GM13977 (cell line): Measurements from ENCODE around the gene OSBPL3.

ENCODE experiments used
- DNase-seq: peaks from one replicate; pipeline ENCODE4 v3.0.0; 2012; ENCODE audit warnings: low spot score
- CTCF ChIP-seq: IDR thresholded peaks from 2 replicates; pipeline ENCODE4 v1.5.1; 2012; ENCODE audit warnings: mild to moderate bottlenecking, control low read depth; ENCODE audit not compliant: insufficient read depth; ENCODE audit errors: extremely low read depth, missing control alignments
- in situ Hi-C: fragments of 300-500 bp; cut with MboI; formaldehyde crosslinking; loops from one replicate; pipeline ENCODE4 v1.12.0; 2022; ENCODE audit warnings: low sequenced_read_pairs, low pct_unique_long_range_greater_than_20kb, mixed read lengths, inconsistent platforms; ENCODE audit not compliant: unreplicated experiment

The OSBPL3 gene

GRCh38 chr7:24866004-24866615 lies 113.9 kb downstream of the OSBPL3 start:
- no peak for DNase-seq
- no peak for TF ChIP-seq CTCF
- in situ Hi-C loops, result no loop called here

GRCh38 chr7:24864214-24864817 lies 115.7 kb downstream of the OSBPL3 start:
- in situ Hi-C loops, result no loop called here
- no peak for TF ChIP-seq CTCF
- DNase-seq, result no peak

- in situ Hi-C loops, result no loop called here
- TF ChIP-seq CTCF, result no peak
- DNase-seq, result no peak
Observed at GRCh38 chr7:24863626-24864025, 116.4 kb downstream of the OSBPL3 start.

- in situ Hi-C loops, result no loop called here
Observed at GRCh38 chr7:24862461-24862860, 117.5 kb downstream of the OSBPL3 start.

GRCh38 chr7:24861336-24861735 lies 118.6 kb downstream of the OSBPL3 start:
- no peak for TF ChIP-seq CTCF
- in situ Hi-C loops, result no loop called here
- no peak for DNase-seq

More at GRCh38 chr7:24862461-24862860, 117.5 kb downstream of the OSBPL3 start:
- DNase-seq, result no peak
- TF ChIP-seq CTCF, result no peak

- in situ Hi-C loops, result no loop called here
- no peak for TF ChIP-seq CTCF
Observed at GRCh38 chr7:24860611-24861010, 119.4 kb downstream of the OSBPL3 start.

More at GRCh38 chr7:24860611-24861010, 119.4 kb downstream of the OSBPL3 start:
- no peak for DNase-seq
